Left forelimb (tissue), 1 donor: ENCODE measurements around the gene FLT1.

Experiments
- DNase-seq: peaks from one replicate; pipeline ENCODE4 v3.0.0-alpha.2; 2018; ENCODE audit warnings: low spot score

The FLT1 gene

DNA sequence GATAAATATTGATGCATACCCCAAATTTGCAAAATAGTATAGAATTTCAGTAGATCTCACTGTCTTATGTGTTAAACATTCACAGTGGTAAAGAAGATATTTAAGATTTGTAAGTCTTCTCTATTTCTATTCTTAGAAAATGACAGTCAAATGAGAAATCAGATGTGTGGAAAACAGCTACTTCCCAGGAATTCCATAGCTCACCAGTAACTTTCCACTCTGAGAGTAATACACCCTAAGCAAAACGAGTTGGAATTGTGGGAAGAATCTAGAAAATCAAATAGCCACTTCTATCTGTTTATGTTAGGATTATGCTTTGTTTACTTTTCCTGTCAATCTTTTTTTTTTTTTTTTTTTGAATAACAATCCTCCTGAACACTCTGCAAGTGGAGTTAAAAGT lies 69.1 kb downstream of the FLT1 start:
- DNase-seq: no peak

DNA sequence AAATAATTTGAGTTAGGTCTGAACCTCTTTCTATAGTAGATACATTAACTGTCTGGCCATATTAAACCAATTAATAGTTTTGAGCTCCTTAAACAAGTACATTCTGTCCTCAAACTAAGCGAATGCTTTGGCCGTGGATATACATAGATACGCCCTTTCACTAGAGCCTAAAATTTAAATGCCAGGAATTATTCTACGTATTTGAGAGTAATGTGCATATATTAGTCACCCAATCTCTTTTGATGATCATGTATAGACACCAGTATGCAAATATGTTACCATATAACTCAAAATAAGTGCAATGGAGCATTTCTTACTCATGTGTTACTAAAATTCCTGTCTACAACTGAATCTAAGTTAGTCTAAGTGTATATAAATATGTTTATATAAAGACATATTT lies 70.4 kb downstream of the FLT1 start:
- no peak for DNase-seq

DNA sequence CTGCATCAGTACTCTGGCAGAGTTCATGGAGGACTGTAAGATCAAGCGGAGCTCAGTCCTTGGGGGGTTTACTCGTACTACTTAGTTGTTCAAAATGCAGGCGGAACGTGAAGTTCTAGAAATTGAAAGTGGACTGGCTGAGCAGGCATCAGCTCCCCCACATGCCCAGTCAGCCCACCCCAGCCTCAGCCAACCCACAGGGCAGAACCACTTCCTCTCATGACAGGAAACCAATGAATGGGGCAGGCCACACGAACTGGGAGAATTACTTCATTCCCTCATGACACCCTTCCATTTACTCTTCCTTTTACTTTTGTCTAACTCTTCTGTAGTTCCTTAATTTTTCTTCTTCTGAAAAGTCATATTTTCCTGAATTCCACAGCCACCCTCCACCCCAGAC lies 71.9 kb downstream of the FLT1 start:
- no peak for DNase-seq

DNA sequence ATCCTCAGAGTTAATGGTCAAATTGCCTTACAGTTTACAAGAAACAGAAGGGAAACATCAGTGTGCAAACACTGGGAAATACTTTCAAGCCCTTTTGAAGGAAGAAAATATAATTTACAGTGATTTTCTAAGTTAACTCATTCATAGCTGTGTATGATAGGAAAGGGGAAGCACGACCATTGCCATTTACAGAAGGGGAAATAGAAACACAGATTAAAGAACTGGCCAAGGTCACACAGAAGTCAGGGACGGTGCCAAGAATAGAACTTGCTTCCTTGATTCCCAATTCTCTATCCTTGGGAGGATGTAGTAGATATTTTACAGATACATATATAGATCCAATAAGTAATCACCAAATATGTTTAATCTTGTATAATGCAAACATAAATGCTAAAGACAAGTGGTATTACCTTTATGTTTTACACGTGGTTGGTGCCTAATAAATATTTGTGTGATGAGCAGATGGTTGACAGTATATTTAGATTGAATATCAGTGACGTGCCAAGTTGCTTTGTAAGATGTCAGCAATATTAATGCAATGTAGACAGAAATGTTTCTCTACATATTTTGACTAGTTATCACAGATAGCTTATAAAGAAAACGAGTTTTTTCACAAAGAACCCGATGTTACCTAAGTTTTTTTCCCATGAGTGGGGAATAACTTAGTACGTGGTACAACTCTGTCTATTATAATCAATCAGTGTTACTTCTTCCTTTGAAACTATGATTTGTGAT lies 73.1 kb downstream of the FLT1 start:
- no peak for DNase-seq

DNA sequence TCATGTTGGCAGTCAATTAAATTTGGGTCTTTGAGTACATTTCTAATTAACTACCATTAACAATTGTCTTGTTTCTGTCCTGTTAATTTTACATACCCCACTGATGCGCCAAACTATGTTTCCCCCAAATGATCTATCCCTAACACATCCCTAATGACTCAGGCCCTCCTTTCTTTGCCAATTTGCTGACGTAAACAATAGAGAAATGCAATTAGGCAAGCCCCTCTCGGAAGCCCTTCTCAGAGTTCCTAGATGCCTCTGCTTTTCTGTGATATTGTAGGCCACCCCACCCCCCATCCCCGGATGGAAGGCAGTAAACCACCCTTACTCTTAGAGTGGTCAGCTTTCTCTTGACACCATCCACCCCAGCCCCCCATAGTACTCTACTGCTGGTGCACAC lies 74.2 kb downstream of the FLT1 start:
- no peak for DNase-seq

DNA sequence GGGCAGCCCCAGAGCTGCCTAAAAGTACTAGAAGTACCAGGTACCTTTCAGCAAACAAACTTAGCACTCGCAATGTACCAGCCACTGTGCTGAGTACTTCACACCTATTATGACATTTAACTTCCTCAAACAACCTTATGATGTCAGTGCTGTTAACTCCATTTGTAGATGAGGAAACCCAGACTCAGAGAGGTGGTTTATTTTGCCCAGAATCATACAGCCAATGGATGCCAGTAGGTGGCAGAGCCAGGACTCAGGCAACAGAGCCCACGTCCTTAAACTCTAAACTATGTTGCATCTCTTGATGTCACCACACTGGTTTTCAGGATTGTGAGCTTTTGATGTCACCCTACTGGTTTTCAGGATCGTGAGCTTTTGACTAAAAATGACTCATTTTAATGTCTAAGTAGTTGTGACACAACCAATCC lies 78.9 kb downstream of the FLT1 start:
- no peak for DNase-seq

DNA sequence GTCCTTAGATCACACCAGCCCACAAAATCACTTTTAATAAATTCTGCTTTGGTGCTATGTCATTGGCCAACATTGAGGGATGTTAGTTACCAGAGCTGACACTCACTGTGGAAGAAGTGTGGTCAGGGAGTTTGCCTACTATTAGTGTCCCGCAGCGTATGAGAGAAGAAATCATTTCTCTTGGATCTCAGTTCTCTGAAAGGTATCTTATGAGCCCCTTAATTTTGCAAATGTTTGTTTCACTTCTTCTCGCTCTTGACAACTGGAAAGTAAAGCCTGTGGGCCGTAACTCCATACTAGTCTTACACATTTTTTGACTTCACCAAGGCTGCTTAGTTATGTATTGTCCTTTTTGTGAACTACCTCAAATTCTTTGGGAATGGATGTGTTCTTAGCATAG lies 80.9 kb downstream of the FLT1 start:
- no peak for DNase-seq

DNA sequence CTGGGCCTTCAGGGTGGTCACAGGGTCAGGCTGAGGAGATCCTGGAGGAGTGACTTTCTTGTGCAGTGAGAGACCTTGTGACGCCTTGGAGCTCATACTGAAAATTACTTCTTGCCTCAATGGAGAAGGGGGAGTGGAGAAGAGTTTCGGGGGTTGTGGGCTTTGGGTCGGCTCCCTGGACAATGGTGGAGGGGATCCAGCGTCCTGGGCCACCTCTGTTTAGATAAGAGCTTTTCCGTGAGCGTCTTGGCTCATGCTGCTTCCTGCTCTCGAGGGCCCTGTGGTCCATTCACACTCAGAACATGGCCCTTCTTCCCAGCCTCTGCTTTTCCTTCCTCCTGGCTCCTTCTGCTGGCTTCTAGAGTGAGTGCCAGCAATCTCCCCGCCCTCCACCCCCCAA lies 81.9 kb downstream of the FLT1 start:
- DNase-seq: no peak

DNA sequence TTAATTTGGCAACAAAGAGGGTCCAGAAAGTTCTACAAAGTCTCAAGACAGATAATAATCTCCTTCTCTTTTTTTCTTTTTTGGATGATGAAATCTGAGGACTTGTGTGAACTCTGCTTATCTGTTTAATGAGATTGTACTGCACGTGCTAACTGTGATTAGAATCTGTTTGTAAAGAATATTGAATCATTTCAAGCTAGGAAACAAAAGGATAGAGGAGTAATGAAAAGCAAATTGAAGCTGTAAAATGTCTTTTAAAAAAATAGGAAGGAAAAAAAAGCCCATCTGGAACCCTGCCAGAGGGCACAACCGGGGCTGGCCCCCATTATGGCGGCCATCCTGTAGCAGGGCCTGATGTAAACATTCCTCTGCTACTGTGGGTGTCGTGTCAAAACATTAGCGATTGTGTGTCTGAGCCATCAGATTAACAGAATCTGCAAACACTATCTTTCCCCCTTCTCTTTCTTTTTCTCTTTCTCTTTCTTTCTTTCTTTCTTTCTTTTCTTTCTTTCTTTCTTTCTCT lies 83.0 kb downstream of the FLT1 start:
- no peak for DNase-seq

DNA sequence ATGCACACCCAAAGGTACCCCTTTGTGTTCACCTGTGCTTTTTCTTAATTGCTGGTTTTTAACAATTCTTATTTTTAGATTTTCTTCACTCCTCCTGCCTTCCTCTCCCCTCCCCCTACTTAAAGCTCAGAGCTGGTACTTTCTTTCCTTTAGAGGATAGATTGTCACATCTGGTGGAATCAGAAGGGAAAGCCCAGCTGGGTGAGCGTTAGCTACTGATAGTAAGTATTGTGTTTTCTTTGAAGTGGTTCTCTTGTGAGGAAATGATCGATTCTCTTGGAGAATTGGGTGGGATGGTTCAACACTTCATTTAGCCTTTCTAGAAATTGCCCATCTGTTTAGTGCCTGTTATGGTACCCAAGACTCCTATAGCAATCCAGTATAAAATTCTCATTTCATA lies 84.8 kb downstream of the FLT1 start:
- no peak for DNase-seq

DNA sequence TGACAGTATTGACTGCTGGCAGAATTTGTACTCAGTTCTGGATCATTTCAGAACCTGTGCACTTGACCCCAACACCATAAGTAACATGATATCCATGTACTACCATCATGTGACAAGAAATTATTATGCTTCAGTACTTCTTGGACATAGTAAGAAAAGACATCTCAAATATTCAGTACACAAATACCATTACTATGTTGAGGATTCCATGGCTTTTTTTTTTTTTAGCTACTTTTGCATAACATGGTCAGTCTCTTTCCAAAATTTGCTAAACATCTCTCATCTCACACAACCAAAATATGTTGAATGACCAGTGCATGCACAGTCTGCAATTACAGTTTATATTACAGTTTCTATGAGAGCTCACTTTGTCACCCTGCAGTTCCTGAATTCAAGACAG lies 85.3 kb downstream of the FLT1 start:
- no peak for DNase-seq

DNA sequence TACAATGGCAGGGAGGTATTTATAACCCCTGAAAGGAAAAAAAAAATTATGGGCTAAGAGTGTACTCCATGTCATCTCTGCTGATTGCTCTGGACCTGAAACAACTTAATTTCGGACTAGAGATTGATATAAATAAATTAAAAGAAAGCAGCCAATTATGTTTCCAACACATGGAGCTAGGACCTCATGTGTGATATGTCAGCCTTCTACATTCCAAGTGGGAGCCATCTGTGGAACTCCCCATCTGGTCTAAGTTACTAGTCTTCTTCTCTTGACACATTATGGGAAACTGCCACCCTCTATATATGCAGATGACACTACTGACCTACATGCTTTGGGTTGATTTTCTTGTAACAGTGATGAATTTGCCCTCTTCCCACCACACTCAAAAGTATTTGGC lies 86.1 kb downstream of the FLT1 start:
- no peak for DNase-seq

DNA sequence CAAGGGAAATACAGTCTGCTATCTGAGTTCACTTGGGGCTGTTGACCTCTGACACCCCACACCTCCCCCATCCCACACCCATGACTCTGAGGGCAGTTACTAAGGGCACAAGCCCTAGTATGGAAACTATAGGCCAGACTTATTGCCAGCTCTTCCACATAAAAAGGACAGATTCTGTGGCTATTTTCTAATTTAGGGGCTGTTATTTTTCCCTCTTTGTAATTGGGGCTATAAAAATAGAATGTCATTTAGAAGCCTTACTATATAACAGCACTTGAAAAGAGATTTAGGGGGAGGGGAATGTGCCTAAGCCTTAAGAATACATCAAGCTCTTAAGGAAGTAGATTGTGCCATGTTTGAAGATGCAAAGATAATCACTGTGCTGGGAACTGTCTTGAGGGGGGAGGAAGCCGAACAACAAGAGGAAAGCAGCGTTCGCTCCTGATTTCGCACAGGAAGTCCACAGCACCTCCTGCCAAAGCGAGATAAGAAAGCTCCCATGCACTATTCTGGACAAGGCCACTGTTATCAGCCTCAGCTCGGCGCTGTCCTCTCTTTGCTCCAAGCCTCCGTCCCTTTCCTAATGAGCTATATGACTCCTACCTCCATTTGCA lies 86.6 kb downstream of the FLT1 start:
- no peak for DNase-seq

DNA sequence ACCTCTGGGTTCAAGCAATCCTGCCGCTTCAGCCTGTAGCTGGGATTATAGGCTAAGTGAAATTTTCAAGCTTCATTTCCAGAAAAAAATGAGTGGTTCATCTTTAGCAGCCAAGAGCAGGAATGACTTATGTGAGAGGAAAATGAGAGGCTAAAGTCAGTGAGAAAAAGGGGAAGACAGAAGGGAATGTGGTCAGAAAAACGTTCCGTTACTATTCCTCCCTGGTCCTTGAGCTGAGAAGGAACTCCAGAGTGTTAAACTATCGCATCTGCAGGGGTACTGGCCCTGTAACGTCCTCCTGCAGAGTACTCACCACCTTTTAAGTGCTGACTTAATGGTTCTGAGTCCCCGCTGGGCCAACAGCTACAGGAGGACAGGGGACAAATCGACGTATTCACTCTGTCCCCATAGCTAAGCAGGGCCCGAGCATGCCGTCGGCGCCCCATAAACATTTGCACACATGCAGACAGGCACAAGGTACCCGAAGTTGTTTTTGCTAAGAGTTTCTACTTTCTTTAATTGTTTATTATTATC lies 88.1 kb downstream of the FLT1 start:
- no peak for DNase-seq

DNA sequence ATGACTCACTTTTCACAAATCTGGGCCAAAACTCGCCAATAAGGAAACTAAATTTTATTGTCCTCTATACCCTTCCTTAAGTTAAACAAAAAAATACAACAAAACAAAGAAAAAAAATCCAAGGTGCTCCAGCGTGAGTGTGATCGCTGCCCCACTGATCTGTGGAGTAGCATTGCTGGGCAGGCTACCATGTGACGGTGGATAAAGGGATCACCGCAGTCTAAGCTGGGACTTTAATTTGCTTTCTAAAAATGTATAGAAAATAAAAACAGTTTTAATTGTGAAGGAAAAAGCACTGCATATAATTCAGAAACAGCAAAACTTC lies 92.9 kb downstream of the FLT1 start:
- DNase-seq: no peak

DNA sequence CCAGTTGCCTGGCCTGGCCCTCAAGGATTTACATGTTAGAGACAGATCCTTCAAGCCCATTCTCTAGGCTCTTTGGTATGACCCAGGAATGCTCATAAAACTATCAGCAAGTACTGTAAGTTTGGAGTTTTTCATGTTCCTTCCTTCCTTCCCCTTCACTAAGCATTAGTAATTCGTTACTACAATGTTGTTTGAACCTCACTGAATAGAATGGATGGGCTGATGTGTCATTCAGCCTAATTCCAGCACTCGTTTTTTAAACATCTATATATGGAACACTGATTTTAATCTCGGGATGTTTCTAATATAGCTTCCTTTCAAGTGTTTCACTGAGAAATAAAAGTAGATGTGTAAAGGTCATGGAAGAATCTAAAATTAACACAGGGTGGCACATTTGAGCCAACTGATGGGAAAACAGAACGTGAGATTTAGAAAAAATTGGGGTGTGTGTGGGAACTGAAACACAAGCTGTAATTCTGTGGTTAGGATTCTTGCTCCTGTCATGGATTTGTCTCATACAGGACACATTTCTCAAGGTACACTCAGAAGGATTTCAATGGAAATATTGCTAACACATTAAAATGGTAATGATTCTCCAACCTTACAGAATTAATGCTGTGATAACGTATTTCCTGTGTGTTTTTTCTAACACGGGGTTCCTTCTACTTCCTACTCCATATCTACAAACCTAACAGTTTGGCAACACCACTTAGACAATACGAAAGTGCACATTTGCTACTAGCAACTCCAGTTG lies 93.4 kb downstream of the FLT1 start:
- DNase-seq: no peak

DNA sequence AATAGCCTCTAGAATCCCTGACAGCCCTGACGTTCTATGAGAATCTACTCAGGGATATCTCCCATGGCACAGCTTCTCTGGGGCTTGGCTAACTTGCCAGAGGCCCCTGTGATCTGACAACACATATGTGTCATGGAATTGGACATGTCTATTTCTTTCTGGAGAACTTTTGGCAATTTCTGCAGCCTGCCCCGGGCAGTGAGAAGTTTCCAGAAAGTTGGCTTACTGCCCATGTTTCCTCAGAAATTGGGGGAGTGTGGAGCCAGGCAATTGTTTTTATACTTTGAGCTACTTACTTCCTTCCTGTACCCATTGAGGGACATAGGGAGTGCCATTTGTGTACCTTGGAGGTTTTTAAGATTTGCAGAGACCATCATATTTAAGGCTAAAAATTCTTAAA lies 98.9 kb downstream of the FLT1 start:
- DNase-seq: no peak

DNA sequence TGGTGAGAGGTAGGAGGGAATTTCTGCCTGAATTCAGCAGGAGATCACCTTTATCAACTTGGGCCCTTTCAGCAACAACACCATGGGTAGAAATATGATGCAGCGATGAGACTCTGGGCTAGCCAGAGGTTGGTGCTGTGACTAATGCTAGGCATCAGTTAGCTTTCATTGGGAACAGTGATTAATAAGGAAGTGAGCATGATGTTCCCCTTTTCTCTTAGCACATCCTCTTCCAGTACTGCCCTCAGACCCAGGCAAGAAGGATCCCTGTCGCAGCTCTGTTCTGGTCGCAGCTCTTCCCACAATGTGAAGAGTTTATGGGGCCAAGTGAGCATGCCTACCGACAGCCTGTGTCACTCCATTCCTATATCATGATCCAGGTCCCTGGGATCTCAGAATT lies 100.5 kb downstream of the FLT1 start:
- DNase-seq: no peak

DNA sequence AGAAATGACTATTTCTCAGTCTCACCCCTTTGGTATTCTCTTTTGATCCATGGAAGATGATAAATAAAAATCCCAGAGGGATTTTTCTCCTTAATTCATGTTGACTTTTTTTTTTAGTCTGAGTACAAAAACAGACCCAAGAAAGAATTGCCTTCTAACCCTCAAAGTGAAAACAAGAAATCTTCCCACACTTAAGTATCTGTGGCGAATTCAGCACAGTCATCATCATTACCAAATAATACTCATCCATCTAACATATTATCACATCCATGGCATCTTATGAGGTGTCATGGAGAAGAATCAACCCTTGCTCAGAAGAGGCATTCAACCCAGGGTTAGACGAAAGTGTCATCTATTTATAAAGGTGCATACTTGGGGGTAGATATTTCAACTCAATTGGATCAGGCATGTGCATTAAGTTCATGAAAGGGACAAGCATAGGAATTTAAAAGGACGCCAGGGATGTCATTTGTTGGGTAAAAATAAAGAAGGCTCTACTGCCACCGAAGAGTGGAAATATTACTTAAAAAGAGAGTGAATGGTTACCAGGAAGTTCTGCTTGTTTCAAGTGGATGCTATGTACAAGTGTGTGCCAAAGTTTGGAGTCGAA lies 101.9 kb downstream of the FLT1 start:
- DNase-seq: no peak

DNA sequence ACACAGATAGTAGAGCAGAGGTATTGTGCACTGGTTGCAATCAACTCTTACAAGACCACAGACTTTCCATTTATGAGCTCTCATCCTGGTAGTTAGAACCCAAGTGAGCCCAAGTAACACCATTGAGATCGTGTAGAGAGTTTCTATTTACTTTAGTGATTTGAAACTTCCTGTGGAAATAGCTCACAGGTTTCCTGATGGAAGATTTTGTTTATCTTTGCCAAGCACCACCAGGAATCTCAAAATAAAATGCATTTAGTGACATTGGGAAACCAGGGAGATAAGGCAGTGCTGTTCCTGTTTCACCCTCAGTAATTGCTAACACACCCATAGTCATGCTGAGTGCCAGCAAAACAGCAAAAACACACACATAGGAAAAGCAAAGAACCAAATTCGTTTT lies 102.5 kb downstream of the FLT1 start:
- DNase-seq: no peak

DNA sequence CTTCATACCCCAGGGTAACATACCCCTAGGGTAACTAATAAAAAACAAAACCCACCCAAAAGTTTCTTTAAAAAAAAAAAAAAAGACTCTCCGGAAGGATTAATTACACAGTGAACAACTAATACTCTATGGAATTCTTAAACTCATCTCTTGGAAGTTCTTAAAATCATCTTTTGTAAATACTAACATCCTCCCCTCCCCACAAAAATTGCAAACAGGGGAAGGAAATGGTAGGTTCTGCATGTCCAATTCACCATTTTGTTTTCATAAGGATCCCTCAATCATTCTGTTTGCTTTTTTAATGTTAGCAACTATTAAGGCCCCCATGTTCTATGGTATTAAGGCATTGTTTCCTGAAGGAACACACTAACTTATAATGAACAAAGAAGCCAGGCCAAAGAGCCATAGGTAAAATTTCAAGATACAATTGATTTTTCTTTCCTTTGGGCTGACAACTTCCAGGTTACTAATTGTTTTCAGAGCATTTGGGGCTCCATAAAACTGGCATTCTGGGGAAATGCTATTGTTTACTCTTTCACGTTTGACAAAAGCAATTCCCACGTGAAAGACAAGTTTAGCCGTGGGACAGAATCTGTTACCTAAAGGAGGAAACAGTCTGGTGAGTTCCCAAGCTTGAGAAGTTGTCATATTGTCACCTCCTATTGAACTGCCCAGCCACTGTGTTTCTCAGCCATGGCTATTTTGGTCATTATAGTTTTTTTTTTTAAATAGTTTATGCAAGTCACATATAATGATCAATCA lies 107.0 kb downstream of the FLT1 start:
- no peak for DNase-seq

DNA sequence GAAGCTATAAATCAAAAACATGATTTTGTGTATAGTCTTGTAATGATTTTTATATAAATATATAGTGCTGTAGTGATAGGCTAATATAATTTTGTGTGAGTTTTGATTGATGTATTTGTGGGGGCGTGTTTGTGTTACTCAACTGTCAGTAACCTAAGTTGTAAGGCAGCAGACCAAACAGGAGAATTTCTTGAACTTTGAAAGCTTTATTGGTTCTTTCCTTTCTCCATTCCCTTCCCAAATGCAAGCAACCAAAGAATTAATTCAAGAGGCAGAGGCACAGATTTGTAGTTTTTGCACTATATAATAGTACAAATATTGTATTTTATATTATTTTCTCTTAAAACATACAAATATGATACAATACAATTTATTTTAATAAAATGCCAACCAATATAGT lies 109.6 kb downstream of the FLT1 start:
- DNase-seq: no peak
